ENCODE measurements around the gene CD27. TPM values are rescaled to one million over a fixed set of nuclear protein-coding genes. Genes with fewer than 3 reads are reported as not detected.
A peak's percentile ranks its signal among the peaks of the same experiment; 100 is the strongest.

The CD27 gene
- total RNA-seq: 10 to 100 TPM in 1 of 4 donors, 1 to 10 TPM in 2, not detected in 1; 1.1 to 16.8 (median 2.3) TPM

GRCh38 chr12:6444704-6445688 lies at the start of gene CD27:
Gene CD27 (plus strand): TSS chr12:6444955. CDS start chr12:6445096, 141 bp downstream.
- no peaks in the 10 kb centered on the region for H3K36me3 ChIP-seq
- H3K27ac ChIP-seq: peak within 1 kb of the TSS; percentile 54 to 81 (median 64)
- H3K4me1 ChIP-seq: peaks cover 0 to 4% (median 3%) of the 10 kb centered on the region in 4 donors
- no peaks in the 10 kb centered on the region for H3K27me3 ChIP-seq
- WGBS, 2 donors (ENCODE audit: low coverage in 1 of 2): 77 to 90% methylated on average over 6 to 16 of the region's 16 CpGs
- DNase-seq: no peak
- no peaks in the 10 kb centered on the region for H3K9me3 ChIP-seq
- peak in 1 of 3 donors; percentile 47 for TF ChIP-seq POLR2AphosphoS5 (IDR thresholded peaks at IDR 0.05)
- no peak for TF ChIP-seq EP300 (IDR thresholded peaks at IDR 0.05; ENCODE audit: low read depth)
- no peak for TF ChIP-seq CTCF (IDR thresholded peaks at IDR 0.05)
- peak; percentile 23 for TF ChIP-seq POLR2A (IDR thresholded peaks at IDR 0.05)
- intact Hi-C loops (cut with DNase I; ENCODE audit: low total_unique reads) (no loop called here), in situ Hi-C loops (cut with MboI; ENCODE audit: low pct_ligation_motif_present in 1 of 4, low pct_unique_long_range_greater_than_20kb in 1 of 4, low sequenced_read_pairs in 3 of 4) (loop anchor here in 1 of 4 donors (25.0 kb wide), 1 partner anchor 92 kb away; the partner anchor contains the start of gene GAPDH)
- H3K4me3 ChIP-seq: peak within 1 kb of the TSS in 3 of 4 donors; percentile 5 to 36 (median 14)

DNA sequence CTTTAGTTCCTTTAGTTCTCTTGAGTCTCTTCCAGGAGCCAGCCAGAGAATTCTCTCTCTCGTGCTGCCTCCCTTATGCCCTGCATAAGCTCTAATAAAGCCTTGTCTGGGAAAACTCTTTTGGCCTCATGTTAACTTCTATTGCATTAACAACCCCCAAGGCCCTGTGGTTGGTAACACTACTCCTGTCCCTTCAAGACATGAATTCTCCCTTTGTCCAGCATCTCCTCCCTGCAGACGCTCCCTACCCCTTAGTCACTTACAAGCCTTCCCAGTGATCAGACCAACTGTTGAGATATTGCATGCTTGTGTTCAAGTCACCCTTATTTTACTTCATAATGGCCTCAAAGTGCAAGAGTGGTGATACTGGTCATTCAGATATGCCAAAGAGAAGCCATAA lies 48.7 kb upstream of the CD27 start:
- in situ Hi-C loops (cut with MboI; ENCODE audit: low pct_ligation_motif_present in 1 of 4, low pct_unique_long_range_greater_than_20kb in 1 of 4, low sequenced_read_pairs in 3 of 4) (no loop called here), intact Hi-C loops (cut with DNase I; ENCODE audit: low total_unique reads) (no loop called here)
- no peak overlapping the region for H3K4me3 ChIP-seq
- no peak overlapping the region for H3K27ac ChIP-seq
- peaks cover 14 to 45% (median 38%) of the 10 kb centered on the region in 4 donors for H3K4me1 ChIP-seq
- no peaks in the 10 kb centered on the region for H3K9me3 ChIP-seq
- no peak for TF ChIP-seq POLR2AphosphoS5 (IDR thresholded peaks at IDR 0.05)
- no peak for TF ChIP-seq EP300 (IDR thresholded peaks at IDR 0.05; ENCODE audit: low read depth)
- no peak for TF ChIP-seq POLR2A (IDR thresholded peaks at IDR 0.05)
- WGBS, 2 donors (ENCODE audit: low coverage in 1 of 2): 83 to 100% methylated on average over 2 of the region's 2 CpGs
- H3K27me3 ChIP-seq: no peaks in the 10 kb centered on the region
- H3K36me3 ChIP-seq: peaks cover 0 to 5% (median 0%) of the 10 kb centered on the region in 4 donors
- no peak for DNase-seq

- Histone ChIP-seq H3K9me3 (no peaks in the 10 kb centered on the region), H3K4me1 (peaks cover 0 to 19% (median 12%) of the 10 kb centered on the region in 4 donors), H3K4me3 (no peak overlapping the region), H3K27me3 (no peaks in the 10 kb centered on the region), H3K27ac (peak overlapping the region; percentile 65 to 84 (median 80)), H3K36me3 (no peaks in the 10 kb centered on the region)
- TF ChIP-seq CTCF (IDR thresholded peaks at IDR 0.05): no peak
- peak in 1 of 3 donors; percentile 3 for TF ChIP-seq POLR2AphosphoS5 (IDR thresholded peaks at IDR 0.05)
- WGBS, 2 donors (ENCODE audit: low coverage in 1 of 2): 34 to 46% methylated on average over 7 of the region's 7 CpGs
- intact Hi-C loops (cut with DNase I; ENCODE audit: low total_unique reads) (no loop called here), in situ Hi-C loops (cut with MboI; ENCODE audit: low pct_ligation_motif_present in 1 of 4, low pct_unique_long_range_greater_than_20kb in 1 of 4, low sequenced_read_pairs in 3 of 4) (no loop called here)
- DNase-seq: peak; percentile 57
Observed at GRCh38 chr12:6399884-6400644, 44.7 kb upstream of the CD27 start.

- no peaks in the 10 kb centered on the region for H3K36me3 ChIP-seq
- H3K27ac ChIP-seq: no peak overlapping the region
- 84 to 93% methylated on average over 4 to 5 of the region's 5 CpGs for WGBS, 2 donors (ENCODE audit: low coverage in 1 of 2)
- no peak overlapping the region for H3K4me3 ChIP-seq
- H3K4me1 ChIP-seq: peaks cover 0 to 15% (median 6%) of the 10 kb centered on the region in 4 donors
- intact Hi-C loops (cut with DNase I; ENCODE audit: low total_unique reads) (no loop called here), in situ Hi-C loops (cut with MboI; ENCODE audit: low pct_ligation_motif_present in 1 of 4, low pct_unique_long_range_greater_than_20kb in 1 of 4, low sequenced_read_pairs in 3 of 4) (no loop called here)
- no peaks in the 10 kb centered on the region for H3K9me3 ChIP-seq
- no peaks in the 10 kb centered on the region for H3K27me3 ChIP-seq
- DNase-seq: no peak
- TF ChIP-seq POLR2A (IDR thresholded peaks at IDR 0.05): no peak
- TF ChIP-seq CTCF (IDR thresholded peaks at IDR 0.05): no peak
- no peak for TF ChIP-seq POLR2AphosphoS5 (IDR thresholded peaks at IDR 0.05)
- no peak for TF ChIP-seq EP300 (IDR thresholded peaks at IDR 0.05; ENCODE audit: low read depth)
Observed at GRCh38 chr12:6404390-6404789, 40.4 kb upstream of the CD27 start.

Data from transverse colon (tissue), 4 donors.